ENCODE measurements around the gene TRIM22.
"Not testable (repeated sequence)": the region's sequence is repeated elsewhere in the genome, so short reads cannot be mapped to it uniquely, and the experiment has no call there.

TRIM22 gene

DNA sequence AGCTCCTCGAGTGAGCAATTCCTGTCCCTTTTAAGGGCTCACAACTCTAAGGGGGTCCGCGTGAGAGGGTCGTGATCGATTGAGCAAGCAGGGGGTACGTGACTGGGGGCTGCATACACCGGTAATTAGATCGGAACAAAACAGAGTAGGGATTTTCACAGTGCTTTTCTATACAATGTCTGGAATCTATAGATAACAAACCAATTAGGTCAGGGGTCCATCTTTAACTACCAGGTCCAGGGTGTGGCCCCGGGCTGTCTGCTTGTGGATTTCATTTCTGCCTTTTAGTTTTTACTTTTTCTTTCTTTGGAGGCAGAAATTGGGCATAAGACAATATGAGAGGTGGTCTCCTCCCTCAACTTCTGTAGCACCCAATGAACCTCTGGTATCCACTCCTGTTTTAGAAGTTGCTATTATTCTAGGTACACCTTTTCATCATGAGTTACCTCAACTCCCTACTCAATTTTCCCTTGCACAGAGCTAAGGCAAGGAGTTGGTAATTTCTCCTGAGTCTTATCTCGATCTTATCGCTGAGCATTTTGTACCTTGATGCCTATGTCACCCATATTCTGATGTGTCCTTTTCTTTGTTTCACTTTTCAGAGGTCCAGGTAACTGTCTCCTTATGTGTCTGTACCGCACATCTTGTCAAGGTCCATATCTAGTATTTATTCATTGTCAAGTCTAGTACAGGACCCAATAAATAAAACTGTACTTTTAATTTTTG, 1.8 kb downstream of the TRIM22 start:
- DNase-seq (ENCODE audit: low spot score) = not testable (repeated sequence)

- DNase-seq (ENCODE audit: low spot score) = no peak
These were observed 2.4 kb downstream of the TRIM22 start for GRCh38 chr11:5691964-5692361.

GRCh38 chr11:5694642-5695041, 5.1 kb downstream of the TRIM22 start:
- no peak for DNase-seq (ENCODE audit: low spot score)

DNA sequence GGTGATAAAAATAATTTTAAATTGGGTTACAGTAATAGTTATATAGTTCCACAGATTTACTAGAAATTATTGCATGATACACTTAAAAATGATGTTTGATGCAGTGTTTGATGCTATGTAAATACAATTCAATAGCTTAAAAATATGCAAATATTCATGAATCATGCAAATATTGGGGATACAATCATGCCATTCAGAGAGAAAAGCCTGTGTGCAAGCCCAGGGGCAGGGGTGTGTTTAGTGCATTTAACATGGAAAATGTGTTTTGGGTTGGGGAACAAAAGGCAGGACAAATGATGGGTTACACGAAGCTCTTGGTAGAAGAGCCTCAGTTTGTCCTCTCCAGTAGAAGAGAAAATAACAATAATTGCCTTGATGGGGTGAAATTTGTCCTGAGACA, 6.0 kb downstream of the TRIM22 start:
- no peak for DNase-seq (ENCODE audit: low spot score)

DNA sequence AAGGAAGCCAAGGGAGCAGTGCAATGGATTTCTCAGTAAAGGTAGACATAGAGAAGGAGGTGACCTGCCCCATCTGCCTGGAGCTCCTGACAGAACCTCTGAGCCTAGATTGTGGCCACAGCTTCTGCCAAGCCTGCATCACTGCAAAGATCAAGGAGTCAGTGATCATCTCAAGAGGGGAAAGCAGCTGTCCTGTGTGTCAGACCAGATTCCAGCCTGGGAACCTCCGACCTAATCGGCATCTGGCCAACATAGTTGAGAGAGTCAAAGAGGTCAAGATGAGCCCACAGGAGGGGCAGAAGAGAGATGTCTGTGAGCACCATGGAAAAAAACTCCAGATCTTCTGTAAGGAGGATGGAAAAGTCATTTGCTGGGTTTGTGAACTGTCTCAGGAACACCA, 6.6 kb downstream of the TRIM22 start:
- no peak for DNase-seq (ENCODE audit: low spot score)

DNA sequence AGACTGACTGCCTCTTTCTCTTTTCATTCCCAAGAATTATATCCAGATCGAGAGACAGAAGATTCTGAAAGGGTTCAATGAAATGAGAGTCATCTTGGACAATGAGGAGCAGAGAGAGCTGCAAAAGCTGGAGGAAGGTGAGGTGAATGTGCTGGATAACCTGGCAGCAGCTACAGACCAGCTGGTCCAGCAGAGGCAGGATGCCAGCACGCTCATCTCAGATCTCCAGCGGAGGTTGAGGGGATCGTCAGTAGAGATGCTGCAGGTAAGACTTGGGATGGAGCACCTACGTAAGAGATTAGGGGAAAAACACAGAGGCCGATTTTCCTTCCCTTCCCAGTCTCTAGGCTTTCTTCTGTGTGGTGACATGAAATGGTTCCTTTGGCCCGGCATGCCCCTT, 8.7 kb downstream of the TRIM22 start:
- DNase-seq (ENCODE audit: low spot score) = no peak

DNA sequence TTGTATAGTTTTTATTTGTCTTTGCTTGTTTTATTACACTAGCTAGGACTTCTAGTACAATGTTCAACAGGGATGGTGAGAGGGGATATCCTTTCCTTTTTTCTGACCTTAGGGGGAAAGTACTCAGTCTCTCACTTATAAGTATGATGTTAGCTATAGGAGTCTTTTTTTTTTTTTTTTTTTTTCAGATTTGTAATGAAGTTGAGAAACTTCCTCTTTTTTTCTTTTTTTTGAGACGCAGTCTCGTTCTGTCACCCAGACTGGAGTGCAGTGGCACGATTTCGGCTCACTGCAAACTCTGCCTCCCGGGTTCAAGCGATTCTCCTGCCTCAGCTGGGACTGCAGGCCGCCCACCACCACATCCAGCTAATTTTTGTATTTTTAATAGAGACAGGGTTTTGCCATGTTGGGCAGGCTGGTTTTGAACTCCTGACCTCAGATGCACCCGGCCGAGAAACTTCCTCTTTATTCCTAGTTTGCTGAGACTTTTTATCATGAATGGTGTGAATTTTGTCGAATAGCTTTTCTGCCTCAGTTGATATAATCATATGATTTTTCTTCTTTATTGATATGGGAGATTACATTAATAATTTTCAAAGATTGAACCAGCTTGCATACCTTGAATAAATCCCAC, 10.9 kb downstream of the TRIM22 start:
- no peak for DNase-seq (ENCODE audit: low spot score)

GRCh38 chr11:5701055-5701577, 11.5 kb downstream of the TRIM22 start:
- DNase-seq (ENCODE audit: low spot score) = no peak

GRCh38 chr11:5703741-5704536, 14.3 kb downstream of the TRIM22 start:
- DNase-seq (ENCODE audit: low spot score) = no peak

DNA sequence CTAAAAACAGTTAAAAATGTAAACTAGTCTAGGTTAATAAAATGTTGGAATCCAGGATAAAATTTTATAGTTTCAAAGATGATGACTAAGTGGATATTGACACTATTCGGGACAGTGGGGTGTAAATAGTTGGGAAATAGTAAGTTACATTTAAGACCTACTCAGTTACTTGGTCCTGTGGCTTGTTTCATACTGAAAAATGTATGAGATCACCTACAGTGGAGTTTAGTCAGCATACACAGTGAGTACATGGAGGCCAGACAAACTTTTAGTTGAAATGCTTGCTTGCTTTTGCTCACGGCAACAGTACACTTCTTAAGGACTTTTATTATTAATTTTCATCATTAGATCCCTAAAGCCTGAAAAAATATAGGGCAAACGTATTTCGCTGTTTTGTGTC, 16.1 kb downstream of the TRIM22 start:
- no peak for DNase-seq (ENCODE audit: low spot score)

DNA sequence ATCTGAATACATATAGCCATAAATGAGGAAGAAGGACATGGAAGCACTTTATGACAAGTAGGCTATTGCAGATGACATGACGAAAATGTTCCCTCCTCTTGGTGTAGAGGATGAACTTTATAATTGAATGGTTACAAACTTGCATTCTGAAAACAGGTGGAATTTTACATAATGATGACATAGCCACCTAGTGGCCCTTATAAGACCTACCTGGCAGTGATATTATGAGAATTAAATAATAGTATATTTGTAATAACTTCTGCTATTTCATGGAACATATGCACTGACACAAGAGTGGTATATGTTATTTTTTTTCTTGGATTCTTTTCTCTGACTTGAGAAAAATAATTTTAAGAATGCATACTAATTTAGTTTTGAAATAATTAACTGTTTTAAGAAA, 22.9 kb downstream of the TRIM22 start:
- no peak for DNase-seq (ENCODE audit: low spot score)

DNA sequence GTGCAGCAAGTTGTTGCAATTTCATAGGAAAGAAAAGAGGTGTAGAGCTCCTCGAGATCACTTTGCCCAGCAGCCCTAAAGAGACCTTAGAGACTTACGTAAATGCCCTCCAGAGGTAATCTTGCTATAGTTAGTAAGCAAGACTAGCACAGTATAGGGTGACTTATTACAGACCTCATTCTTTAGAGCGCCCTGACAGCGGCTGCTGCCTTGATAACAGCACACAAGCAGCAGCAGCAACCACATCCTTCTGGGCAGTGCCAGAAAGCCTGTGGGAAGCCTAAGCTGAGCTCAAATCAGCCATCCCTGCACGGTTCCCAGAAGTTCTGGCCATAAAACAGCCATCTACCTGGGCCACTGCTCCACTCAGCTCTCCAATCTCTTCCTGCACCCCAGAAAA, 24.1 kb downstream of the TRIM22 start:
- DNase-seq (ENCODE audit: low spot score) = no peak

GRCh38 chr11:5716518-5716917, 26.9 kb downstream of the TRIM22 start:
- DNase-seq (ENCODE audit: low spot score) = not testable (repeated sequence)

GRCh38 chr11:5719703-5720495, 30.3 kb downstream of the TRIM22 start:
- DNase-seq (ENCODE audit: low spot score) = no peak

DNA sequence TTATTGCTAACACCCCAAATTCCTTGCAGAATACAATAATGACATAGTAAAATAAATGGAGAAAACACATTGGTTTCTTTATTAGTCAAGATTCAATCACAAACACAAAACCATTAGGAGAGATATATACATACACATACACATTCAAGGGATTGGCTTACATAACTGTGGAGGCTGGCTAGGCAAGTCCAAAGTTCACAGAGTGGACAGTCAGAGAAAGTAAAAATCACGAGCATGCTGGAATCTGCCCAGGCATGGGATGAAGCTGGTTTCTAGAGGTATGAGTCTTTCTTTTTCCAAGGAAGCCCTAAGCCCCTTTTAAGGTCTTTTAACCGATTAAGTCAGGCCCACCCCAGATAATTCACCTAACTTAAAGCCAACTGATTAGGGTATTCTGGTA, 33.0 kb downstream of the TRIM22 start:
- no peak for DNase-seq (ENCODE audit: low spot score)

- DNase-seq (ENCODE audit: low spot score) = no peak
These were observed 36.8 kb downstream of the TRIM22 start for GRCh38 chr11:5726351-5726750.

DNA sequence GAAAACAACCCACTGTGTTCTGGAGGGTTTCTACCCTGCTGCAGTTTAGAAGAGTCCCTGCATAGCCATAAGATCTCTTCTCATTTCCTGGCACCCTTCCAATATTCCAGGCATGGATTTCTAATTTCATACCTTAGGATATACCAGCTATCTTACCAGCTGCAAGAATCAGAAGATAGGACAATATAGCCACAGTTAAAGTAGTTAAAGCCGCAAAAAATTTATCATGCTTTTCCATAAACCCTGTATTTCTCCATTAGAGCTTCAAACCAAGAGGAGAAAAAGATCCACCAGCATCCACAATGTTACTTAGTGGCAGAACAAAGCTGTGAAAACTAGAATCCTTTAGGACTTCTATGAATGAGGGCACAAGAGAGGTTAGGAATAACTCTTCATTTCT, 38.1 kb downstream of the TRIM22 start:
- no peak for DNase-seq (ENCODE audit: low spot score)

DNA sequence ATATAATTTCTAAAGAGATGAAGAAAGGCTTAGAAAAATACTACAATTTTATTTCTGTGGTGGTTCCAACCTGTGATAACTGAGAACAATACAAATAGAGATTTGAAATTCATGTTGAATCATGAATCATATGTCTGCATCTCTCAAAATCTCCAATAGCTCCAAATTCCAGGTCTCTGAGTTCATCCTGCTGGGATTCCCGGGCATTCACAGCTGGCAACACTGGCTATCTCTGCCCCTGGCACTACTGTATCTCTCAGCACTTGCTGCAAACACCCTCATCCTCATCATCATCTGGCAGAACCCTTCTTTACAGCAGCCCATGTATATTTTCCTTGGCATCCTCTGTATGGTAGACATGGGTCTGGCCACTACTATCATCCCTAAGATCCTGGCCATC, 46.8 kb downstream of the TRIM22 start, which contains the start of gene OR56B1:
Gene OR56B1, plus strand, starts transcription at position 53 of the 400 bp plus-strand sequence. Its CDS starts 69 bp downstream, at position 122.
- DNase-seq (ENCODE audit: low spot score) = no peak

GRCh38 chr11:5737091-5737490, 47.5 kb downstream of the TRIM22 start:
- DNase-seq (ENCODE audit: low spot score) = no peak

DNA sequence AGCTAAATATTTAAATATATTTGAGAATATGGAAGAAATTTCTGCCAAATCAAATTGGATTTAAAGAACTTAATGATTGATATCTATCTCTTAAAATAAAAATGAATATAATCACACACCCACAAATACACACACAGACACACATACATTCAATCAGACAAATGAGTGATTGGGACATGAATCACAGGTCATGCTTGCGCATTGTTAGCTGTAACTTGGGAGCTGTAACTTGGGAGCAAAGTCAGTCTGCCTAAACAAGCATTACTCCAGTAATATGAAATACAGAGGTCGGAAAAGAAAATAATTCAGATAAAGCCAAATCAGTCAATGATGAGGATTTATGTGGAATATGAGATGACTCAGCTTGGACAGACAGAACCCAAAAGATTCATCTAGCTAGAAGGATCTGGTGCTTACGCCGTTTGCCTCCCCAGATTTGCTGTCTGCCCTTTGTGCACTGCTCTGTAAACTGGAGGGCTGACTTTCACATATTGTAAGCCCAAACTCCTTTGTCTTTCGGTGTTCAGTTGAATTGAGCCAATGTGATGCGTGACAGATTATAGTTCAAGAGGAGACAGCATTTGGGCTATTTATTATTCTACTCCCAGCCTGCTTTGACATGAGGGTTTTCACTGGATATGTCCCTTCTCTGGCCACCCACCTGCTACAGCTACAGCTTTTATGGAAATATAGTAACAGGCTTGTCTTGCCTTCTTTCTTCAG, 48.2 kb downstream of the TRIM22 start:
- DNase-seq (ENCODE audit: low spot score) = no peak

- no peak for DNase-seq (ENCODE audit: low spot score)
These were observed 48.8 kb downstream of the TRIM22 start for GRCh38 chr11:5738431-5738830.

All from ecto neural progenitor cell (in vitro differentiated cells).